Measurements from ENCODE around the gene MRAP.
"Not testable (repeated sequence)": the region's sequence is repeated elsewhere in the genome, so short reads cannot be mapped to it uniquely, and the experiment has no call there.

The MRAP gene

GRCh38 chr21:32298658-32299081 is at the start of gene MRAP:
TSS of gene MRAP (plus strand) at chr21:32298855. CDS start at chr21:32298972, 117 bp downstream.
- Mint-ChIP-seq H3K9me3 (no peaks in the 10 kb centered on the region), H3K36me3 (peaks cover 6% of the 10 kb centered on the region), H3K4me3 (no peak within 1 kb of the TSS), H3K4me1 (no peaks in the 10 kb centered on the region), H3K27me3 (no peaks in the 10 kb centered on the region), H3K27ac (no peak within 1 kb of the TSS)

GRCh38 chr21:32249511-32250280 is 49.0 kb upstream of the MRAP start:
- peaks cover 5% of the 10 kb centered on the region for H3K9me3 Mint-ChIP-seq
- no peaks in the 10 kb centered on the region for H3K36me3 Mint-ChIP-seq
- H3K4me3 Mint-ChIP-seq: no peak overlapping the region
- H3K27me3 Mint-ChIP-seq: peaks cover 11% of the 10 kb centered on the region
- no peaks in the 10 kb centered on the region for H3K4me1 Mint-ChIP-seq
- no peak overlapping the region for H3K27ac Mint-ChIP-seq

- peaks cover 5% of the 10 kb centered on the region for H3K9me3 Mint-ChIP-seq
- no peak overlapping the region for H3K4me3 Mint-ChIP-seq
- H3K27ac Mint-ChIP-seq: no peak overlapping the region
- no peaks in the 10 kb centered on the region for H3K36me3 Mint-ChIP-seq
- H3K27me3 Mint-ChIP-seq: peaks cover 12% of the 10 kb centered on the region
- no peaks in the 10 kb centered on the region for H3K4me1 Mint-ChIP-seq
These were observed 46.5 kb upstream of the MRAP start for GRCh38 chr21:32252136-32252535.

- Mint-ChIP-seq H3K36me3 (no peaks in the 10 kb centered on the region), H3K9me3 (peaks cover 5% of the 10 kb centered on the region), H3K27me3 (peaks cover 13% of the 10 kb centered on the region), H3K4me1 (no peaks in the 10 kb centered on the region), H3K27ac (no peak overlapping the region), H3K4me3 (no peak overlapping the region)
These were observed 45.4 kb upstream of the MRAP start for GRCh38 chr21:32253215-32253641.

- Mint-ChIP-seq H3K27me3 (peaks cover 6% of the 10 kb centered on the region), H3K36me3 (no peaks in the 10 kb centered on the region), H3K27ac (no peak overlapping the region), H3K4me1 (no peaks in the 10 kb centered on the region), H3K9me3 (peaks cover 3% of the 10 kb centered on the region), H3K4me3 (no peak overlapping the region)
These were observed 42.4 kb upstream of the MRAP start for GRCh38 chr21:32256251-32256650.

- Mint-ChIP-seq H3K36me3 (no peaks in the 10 kb centered on the region), H3K9me3 (no peaks in the 10 kb centered on the region), H3K27me3 (peaks cover 3% of the 10 kb centered on the region), H3K4me1 (no peaks in the 10 kb centered on the region), H3K4me3 (no peak overlapping the region), H3K27ac (no peak overlapping the region)
These were observed 41.6 kb upstream of the MRAP start for GRCh38 chr21:32256873-32257620.

GRCh38 chr21:32257962-32258785 is 40.5 kb upstream of the MRAP start:
- peaks cover 3% of the 10 kb centered on the region for H3K27me3 Mint-ChIP-seq
- no peaks in the 10 kb centered on the region for H3K36me3 Mint-ChIP-seq
- no peaks in the 10 kb centered on the region for H3K4me1 Mint-ChIP-seq
- H3K9me3 Mint-ChIP-seq: no peaks in the 10 kb centered on the region
- no peak overlapping the region for H3K27ac Mint-ChIP-seq
- H3K4me3 Mint-ChIP-seq: no peak overlapping the region

GRCh38 chr21:32258786-32259048 is 39.9 kb upstream of the MRAP start:
- not testable (repeated sequence) for H3K27ac Mint-ChIP-seq, H3K9me3 Mint-ChIP-seq, H3K4me1 Mint-ChIP-seq, H3K27me3 Mint-ChIP-seq, H3K36me3 Mint-ChIP-seq, H3K4me3 Mint-ChIP-seq

GRCh38 chr21:32260130-32260529 is 38.5 kb upstream of the MRAP start:
- Mint-ChIP-seq H3K4me1 (no peaks in the 10 kb centered on the region), H3K36me3 (no peaks in the 10 kb centered on the region), H3K9me3 (no peaks in the 10 kb centered on the region), H3K4me3 (no peak overlapping the region), H3K27me3 (peaks cover 3% of the 10 kb centered on the region), H3K27ac (no peak overlapping the region)

GRCh38 chr21:32261929-32262328 is 36.7 kb upstream of the MRAP start:
- peaks cover 1% of the 10 kb centered on the region for H3K27me3 Mint-ChIP-seq
- H3K9me3 Mint-ChIP-seq: no peaks in the 10 kb centered on the region
- H3K27ac Mint-ChIP-seq: no peak overlapping the region
- H3K36me3 Mint-ChIP-seq: peaks cover under 1% of the 10 kb centered on the region
- H3K4me1 Mint-ChIP-seq: no peaks in the 10 kb centered on the region
- H3K4me3 Mint-ChIP-seq: no peak overlapping the region

- not testable (repeated sequence) for H3K4me3 Mint-ChIP-seq, H3K27ac Mint-ChIP-seq, H3K36me3 Mint-ChIP-seq, H3K4me1 Mint-ChIP-seq, H3K9me3 Mint-ChIP-seq, H3K27me3 Mint-ChIP-seq
These were observed 33.3 kb upstream of the MRAP start for GRCh38 chr21:32265321-32265720.

- H3K36me3 Mint-ChIP-seq: peaks cover 16% of the 10 kb centered on the region
These were observed 27.9 kb upstream of the MRAP start for GRCh38 chr21:32270748-32271147.

GRCh38 chr21:32276671-32277070 is 22.0 kb upstream of the MRAP start:
- Mint-ChIP-seq H3K9me3 (no peaks in the 10 kb centered on the region), H3K27me3 (no peaks in the 10 kb centered on the region), H3K4me3 (peak overlapping the region; percentile 33)

More at GRCh38 chr21:32270748-32271147, 27.9 kb upstream of the MRAP start:
- Mint-ChIP-seq H3K4me1 (peaks cover 3% of the 10 kb centered on the region), H3K4me3 (no peak overlapping the region), H3K27ac (no peak overlapping the region), H3K27me3 (no peaks in the 10 kb centered on the region), H3K9me3 (no peaks in the 10 kb centered on the region)

GRCh38 chr21:32278103-32278502 is 20.6 kb upstream of the MRAP start:
- Mint-ChIP-seq H3K9me3 (no peaks in the 10 kb centered on the region), H3K36me3 (peaks cover 9% of the 10 kb centered on the region), H3K4me3 (peak overlapping the region; percentile 99), H3K27ac (no peak overlapping the region), H3K27me3 (no peaks in the 10 kb centered on the region), H3K4me1 (peaks cover 32% of the 10 kb centered on the region)

More at GRCh38 chr21:32276671-32277070, 22.0 kb upstream of the MRAP start:
- H3K36me3 Mint-ChIP-seq: peaks cover 10% of the 10 kb centered on the region
- peaks cover 32% of the 10 kb centered on the region for H3K4me1 Mint-ChIP-seq
- H3K27ac Mint-ChIP-seq: no peak overlapping the region

GRCh38 chr21:32278518-32279376 is 19.9 kb upstream of the MRAP start, which contains the start of gene MIS18A:
TSS of gene MIS18A (minus strand) at chr21:32279049. CDS start at chr21:32279014, 35 bp downstream.
- H3K27me3 Mint-ChIP-seq: no peaks in the 10 kb centered on the region
- peak within 1 kb of the TSS; percentile 94 for H3K27ac Mint-ChIP-seq
- no peaks in the 10 kb centered on the region for H3K9me3 Mint-ChIP-seq
- peak within 1 kb of the TSS; percentile 99 for H3K4me3 Mint-ChIP-seq
- peaks cover 32% of the 10 kb centered on the region for H3K4me1 Mint-ChIP-seq
- peaks cover 9% of the 10 kb centered on the region for H3K36me3 Mint-ChIP-seq
